ENCODE measurements around the gene FAM114A1.

GRCh38 chr4:38832624-38833528, 34.7 kb upstream of the FAM114A1 start:
- TF ChIP-seq CTCF (IDR thresholded peaks at IDR 0.05; ENCODE audit: low read depth, low read length) (no peak), EZH2phosphoT487 (IDR thresholded peaks at IDR 0.05; ENCODE audit: low read depth) (no peak)

All from OCI-LY3 (cell line).